IPS-20b (cell line): Measurements from ENCODE around the gene LRR1.
"Not testable (repeated sequence)": the region's sequence is repeated elsewhere in the genome, so short reads cannot be mapped to it uniquely, and the experiment has no call there.

ENCODE experiments used
- H3K27ac ChIP-seq: one replicate; pipeline ENCODE4 v1.5.1; 2013; ENCODE audit warnings: low read length
- H3K27me3 ChIP-seq: 2 replicates; pipeline ENCODE4 v1.6.1; 2013; ENCODE audit warnings: mild to moderate bottlenecking, low read length, inconsistent platforms; ENCODE audit not compliant: insufficient read depth
- H3K36me3 ChIP-seq: 2 replicates; pipeline ENCODE4 v1.6.1; 2013; ENCODE audit warnings: low read depth, mild to moderate bottlenecking, inconsistent platforms, low read length, moderate library complexity; ENCODE audit not compliant: insufficient read depth
- H3K4me1 ChIP-seq: 2 replicates; pipeline ENCODE4 v1.6.1; 2013; ENCODE audit warnings: mild to moderate bottlenecking, control low read depth, inconsistent platforms, low read length, moderate library complexity; ENCODE audit not compliant: insufficient read depth
- H3K4me3 ChIP-seq: 2 replicates; pipeline ENCODE4 v1.5.1; 2013; ENCODE audit warnings: mild to moderate bottlenecking, low read length, inconsistent platforms
- H3K9ac ChIP-seq: 2 replicates; pipeline ENCODE4 v1.6.1; 2013; ENCODE audit warnings: low read depth, mild to moderate bottlenecking, inconsistent platforms, low read length, moderate library complexity
- H3K9me3 ChIP-seq: 2 replicates; pipeline ENCODE4 v1.6.1; 2013; ENCODE audit warnings: mild to moderate bottlenecking, low read depth, low read length, inconsistent platforms; ENCODE audit not compliant: insufficient read depth

LRR1 gene

DNA sequence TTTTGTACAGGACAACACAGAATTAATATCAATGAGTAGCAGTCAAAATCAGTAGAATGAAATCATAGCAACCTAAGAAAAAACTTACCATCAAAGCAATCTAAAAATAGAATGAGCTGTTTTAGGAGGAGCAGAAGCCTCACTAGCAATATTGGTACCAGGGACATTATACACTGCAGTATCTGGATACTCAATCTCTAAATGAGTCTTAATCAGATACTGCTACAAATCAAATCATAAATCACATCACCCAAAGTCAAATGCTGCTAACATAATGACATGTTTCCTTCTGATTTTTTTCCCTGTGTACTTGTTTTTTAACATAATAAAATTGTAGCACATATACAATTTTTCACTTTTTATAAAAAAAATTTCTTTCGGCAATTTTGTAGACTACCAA is 20.6 kb upstream of the LRR1 start:
- no peaks in the 10 kb centered on the region for H3K27me3 ChIP-seq
- H3K9ac ChIP-seq: no peak overlapping the region
- H3K36me3 ChIP-seq: peaks cover 49% of the 10 kb centered on the region
- H3K9me3 ChIP-seq: no peaks in the 10 kb centered on the region
- H3K4me3 ChIP-seq: no peak overlapping the region
- H3K4me1 ChIP-seq: 0 out of 2 replicates have a peak, but pooled peaks cover 2% of the 10 kb centered on the region
- no peak overlapping the region for H3K27ac ChIP-seq

DNA sequence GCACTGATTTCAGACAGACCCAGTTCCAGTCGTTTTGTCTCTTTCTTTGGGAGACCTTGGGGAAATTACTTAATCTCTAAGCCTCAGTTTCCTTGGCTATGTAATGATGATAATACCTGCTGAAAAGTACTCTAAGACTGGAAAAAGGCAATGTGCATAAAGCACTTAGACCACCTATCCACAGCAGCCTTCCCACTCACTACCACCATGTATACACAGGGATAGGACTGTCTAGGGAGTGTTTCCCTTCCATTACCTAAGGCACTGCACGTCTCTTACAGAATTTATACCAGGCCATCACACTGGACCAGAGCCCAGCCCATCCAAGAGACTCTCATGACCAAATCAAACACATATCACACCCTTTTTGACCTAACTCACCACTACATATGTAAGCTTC is 18.9 kb upstream of the LRR1 start:
- Histone ChIP-seq H3K27me3 (no peaks in the 10 kb centered on the region), H3K4me3 (no peak overlapping the region), H3K27ac (no peak overlapping the region), H3K36me3 (peaks cover 61% of the 10 kb centered on the region), H3K4me1 (0 out of 2 replicates have a peak, but pooled peaks cover 2% of the 10 kb centered on the region), H3K9me3 (no peaks in the 10 kb centered on the region), H3K9ac (no peak overlapping the region)

DNA sequence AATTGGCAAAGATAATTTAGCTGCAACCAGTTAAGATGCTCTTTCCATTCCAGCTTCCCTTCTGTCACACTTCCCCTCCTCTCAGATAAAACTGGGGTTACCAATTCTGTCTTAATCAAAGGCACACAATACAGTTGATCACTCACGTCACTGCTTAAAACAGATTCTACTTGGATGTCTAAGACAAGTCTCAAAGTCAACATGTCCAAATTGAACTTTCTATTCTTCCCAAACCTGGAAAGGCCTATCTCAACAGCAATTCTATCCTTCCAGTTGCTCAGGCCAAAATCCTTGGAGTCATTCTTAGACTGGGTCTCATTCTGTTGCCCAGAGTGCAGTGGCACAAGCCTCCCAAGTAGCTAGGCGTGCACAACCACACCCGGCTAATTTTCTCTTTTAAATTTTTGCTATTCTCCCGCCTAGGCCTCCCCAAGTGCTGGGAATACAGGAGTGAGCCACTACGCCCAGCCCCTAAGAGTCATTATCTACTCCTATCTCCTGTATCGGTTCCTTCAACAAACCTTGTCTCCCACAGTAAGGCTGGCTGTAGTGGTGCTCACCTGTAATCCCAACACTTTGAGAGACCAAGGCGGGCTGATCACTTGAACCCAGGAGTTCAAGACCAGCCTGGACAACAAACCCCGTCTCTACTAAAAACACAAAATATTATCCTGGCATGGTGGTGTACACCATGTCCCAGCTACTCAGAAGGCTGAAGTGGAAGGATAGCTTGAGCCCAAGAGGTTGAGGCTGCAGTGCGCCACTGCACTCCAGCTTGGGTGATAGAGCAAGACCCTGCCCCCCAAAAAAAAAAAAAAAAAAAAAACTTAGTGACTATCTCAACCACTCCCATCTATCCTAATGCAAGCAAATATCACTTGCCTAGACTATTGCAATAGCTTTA is 17.3 kb upstream of the LRR1 start:
- Histone ChIP-seq H3K4me3 (no peak overlapping the region), H3K36me3 (peaks cover 66% of the 10 kb centered on the region), H3K9me3 (no peaks in the 10 kb centered on the region), H3K27ac (peak overlapping the region; percentile 11), H3K27me3 (no peaks in the 10 kb centered on the region), H3K9ac (peak overlapping the region; percentile 97; the same call in 1 of the 2 replicates), H3K4me1 (0 out of 2 replicates have a peak, but pooled peaks cover 2% of the 10 kb centered on the region)

DNA sequence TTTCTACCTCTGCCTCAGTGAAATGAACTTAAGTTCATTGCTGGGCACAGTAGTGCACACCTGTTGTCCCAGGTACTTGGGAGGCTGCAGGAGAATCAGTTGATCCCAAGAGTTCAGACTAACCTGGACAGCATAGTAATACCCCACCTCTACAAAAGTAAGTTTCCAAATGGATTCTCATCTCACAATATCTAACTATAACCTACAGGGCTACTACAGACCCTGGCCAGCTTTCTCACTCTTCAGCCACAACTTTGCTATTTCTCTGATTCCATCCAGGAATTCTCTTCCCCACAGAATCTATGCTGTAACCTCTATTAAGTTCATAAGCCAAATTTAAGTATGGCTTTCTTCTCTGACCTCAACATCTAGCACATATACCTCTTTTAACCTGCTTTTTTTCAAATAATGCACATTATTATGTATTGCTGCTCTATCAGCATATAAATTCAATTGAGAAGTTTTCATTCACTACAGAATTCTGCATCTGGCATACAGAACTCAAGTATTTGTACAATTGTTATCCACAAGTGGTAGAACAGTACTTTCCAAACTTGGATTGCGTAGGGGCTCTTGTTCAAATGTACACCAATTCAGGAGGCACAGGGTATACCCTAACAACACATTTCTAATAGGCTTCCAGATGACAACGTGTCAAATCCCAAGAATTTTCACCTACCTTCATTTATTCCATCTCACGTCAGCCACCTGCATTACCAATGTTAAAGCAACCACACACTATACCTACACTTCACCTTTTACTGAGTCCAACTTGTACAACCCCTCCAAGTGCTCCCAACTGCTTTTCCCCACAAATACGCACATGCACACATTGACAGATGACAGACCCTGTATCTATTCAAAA is 16.4 kb upstream of the LRR1 start:
- Histone ChIP-seq H3K4me1 (0 out of 2 replicates have a peak, but pooled peaks cover 2% of the 10 kb centered on the region), H3K9ac (peak overlapping the region; percentile 97; the same call in 1 of the 2 replicates), H3K9me3 (no peaks in the 10 kb centered on the region), H3K4me3 (peak overlapping the region; percentile 88; the same call in 1 of the 2 replicates), H3K36me3 (peaks cover 58% of the 10 kb centered on the region), H3K27ac (no peak overlapping the region), H3K27me3 (no peaks in the 10 kb centered on the region)

DNA sequence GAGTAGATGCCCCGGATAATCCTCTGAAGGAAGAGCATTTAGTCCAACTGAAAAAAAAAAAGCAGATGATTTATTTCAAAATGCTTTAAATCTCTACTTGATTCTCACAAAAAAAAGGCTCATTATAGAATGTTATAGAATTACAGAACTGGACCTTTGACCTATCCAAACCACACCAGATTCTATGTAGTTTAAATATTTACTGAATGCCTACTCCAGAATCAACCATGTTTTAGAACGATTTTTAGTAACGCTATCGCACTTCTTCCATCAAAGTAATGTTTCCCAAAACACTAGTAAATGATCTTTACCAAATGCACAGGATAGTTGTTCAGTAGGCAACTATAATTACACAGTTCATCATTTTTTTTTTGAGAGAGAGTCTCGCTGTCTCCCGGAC is 15.1 kb upstream of the LRR1 start:
- H3K9me3 ChIP-seq: no peaks in the 10 kb centered on the region
- H3K27me3 ChIP-seq: no peaks in the 10 kb centered on the region
- H3K27ac ChIP-seq: no peak overlapping the region
- H3K4me1 ChIP-seq: 0 out of 2 replicates have a peak, but pooled peaks cover 2% of the 10 kb centered on the region
- peak overlapping the region; percentile 97; the same call in 1 of the 2 replicates for H3K9ac ChIP-seq
- peaks cover 49% of the 10 kb centered on the region for H3K36me3 ChIP-seq
- peak overlapping the region; percentile 88 for H3K4me3 ChIP-seq

DNA sequence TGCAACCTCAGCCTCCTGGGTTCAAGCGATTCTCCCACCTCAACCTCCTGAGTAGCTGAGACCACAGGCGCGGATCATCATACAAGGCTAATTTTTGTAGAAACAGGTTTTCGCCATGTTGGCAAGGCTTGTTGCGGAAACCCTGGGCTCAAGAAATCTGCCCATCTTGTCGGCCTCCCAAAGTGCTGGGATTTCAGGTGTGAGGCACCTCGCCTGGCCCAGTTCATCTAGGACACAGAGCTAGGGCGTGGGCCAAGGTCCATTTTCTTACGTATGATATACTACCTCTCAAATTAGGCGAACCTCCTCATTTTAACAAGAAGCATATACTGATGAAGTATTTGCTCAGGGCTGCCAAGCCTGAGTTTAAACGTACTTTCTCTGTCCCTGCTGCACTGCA is 14.7 kb upstream of the LRR1 start:
- H3K36me3 ChIP-seq: peaks cover 49% of the 10 kb centered on the region
- no peak overlapping the region for H3K27ac ChIP-seq
- H3K4me3 ChIP-seq: peak overlapping the region; percentile 88

DNA sequence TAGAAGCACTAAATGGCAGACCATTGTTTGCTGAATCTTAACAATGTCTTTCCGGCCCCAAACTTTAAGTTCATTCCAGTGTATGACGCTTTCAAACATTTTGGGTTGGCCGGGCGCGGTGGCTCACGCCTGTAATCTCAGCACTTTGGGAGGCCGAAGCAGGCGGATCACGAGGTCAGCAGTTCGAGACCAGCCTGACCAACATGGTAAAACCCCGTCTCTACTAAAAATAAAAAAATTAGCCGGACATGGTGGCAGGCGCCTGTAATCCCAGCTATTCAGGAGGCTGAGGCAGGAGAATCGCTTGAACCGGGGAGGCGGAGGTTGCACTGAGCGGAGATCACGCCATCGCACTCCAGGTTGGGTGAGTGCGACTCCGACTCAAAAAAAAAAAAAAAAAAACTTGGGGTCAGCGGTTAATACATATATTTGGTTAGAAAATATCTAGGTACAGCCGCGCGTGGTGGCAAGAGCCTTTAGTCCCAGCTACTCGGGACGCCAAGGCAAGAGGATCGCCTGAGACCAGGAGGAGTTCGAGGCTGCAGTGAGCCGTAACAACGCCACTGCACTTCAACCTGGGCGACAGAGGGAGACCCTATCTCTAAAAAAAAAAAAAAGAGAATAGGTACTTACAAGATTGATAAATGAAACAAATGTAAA is 13.6 kb upstream of the LRR1 start:
- H3K4me1 ChIP-seq, H3K27me3 ChIP-seq, H3K9me3 ChIP-seq: not testable (repeated sequence)
- peak overlapping the region; percentile 97 for H3K9ac ChIP-seq
- H3K27ac ChIP-seq: peak overlapping the region; percentile 97
- peaks cover 45% of the 10 kb centered on the region for H3K36me3 ChIP-seq
- H3K4me3 ChIP-seq: peak overlapping the region; percentile 88

More for the DNA sequence above, 14.7 kb upstream of the LRR1 start:
- Histone ChIP-seq H3K9ac (peak overlapping the region; percentile 97; the same call in 1 of the 2 replicates), H3K9me3 (no peaks in the 10 kb centered on the region), H3K27me3 (no peaks in the 10 kb centered on the region), H3K4me1 (0 out of 2 replicates have a peak, but pooled peaks cover 2% of the 10 kb centered on the region)

DNA sequence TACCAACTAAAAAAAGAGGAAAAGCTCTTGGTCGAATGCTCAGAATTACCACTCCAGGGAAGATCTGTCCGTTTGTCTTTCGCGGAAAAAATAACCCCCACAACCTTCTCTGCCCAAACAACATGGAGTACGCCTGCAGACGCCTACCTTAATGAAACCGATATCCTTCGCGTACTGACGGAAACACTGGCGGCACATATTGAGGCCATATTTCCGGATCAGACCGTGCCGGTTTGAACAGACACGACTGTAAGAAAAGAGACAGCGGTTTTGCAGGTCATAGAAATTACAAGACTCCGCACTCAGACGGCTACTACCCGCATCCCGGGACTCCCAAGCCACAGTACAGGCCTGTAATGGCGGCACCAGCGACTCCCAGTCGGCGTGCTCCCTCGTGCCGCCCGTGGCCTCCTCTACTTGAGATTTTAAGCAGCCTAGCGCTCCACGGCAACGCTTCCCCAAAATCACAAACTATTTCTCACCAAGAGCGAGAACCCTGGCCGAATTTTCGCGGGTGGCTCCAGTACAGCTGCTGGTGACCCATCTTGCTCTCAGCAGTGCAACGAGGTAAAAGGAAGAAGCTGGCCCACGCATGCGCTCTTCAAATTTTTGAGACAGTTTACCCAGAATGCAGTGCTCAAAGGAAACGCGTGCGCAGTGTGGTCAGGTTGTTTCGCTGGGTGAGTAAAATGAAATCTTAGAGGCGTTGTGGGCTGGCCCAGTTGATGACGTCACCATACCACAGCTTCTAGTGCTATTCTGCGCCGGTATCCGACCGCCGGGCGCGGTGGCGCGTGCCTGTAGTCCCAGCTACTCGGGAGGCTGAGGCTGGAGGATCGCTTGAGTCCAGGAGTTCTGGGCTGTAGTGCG is 12.7 kb upstream of the LRR1 start, which contains the start of gene RPS29:
Gene RPS29 (minus strand): TSS at position 578 of the 870 bp plus-strand sequence. CDS start 34 bp downstream, at position 544.
- no peaks in the 10 kb centered on the region for H3K27me3 ChIP-seq
- H3K36me3 ChIP-seq: peaks cover 43% of the 10 kb centered on the region
- H3K4me1 ChIP-seq: 0 out of 2 replicates have a peak, but pooled peaks cover 2% of the 10 kb centered on the region
- H3K27ac ChIP-seq: peak within 1 kb of the TSS; percentile 97
- no peaks in the 10 kb centered on the region for H3K9me3 ChIP-seq
- H3K9ac ChIP-seq: peak within 1 kb of the TSS; percentile 97
- H3K4me3 ChIP-seq: peak within 1 kb of the TSS; percentile 88

DNA sequence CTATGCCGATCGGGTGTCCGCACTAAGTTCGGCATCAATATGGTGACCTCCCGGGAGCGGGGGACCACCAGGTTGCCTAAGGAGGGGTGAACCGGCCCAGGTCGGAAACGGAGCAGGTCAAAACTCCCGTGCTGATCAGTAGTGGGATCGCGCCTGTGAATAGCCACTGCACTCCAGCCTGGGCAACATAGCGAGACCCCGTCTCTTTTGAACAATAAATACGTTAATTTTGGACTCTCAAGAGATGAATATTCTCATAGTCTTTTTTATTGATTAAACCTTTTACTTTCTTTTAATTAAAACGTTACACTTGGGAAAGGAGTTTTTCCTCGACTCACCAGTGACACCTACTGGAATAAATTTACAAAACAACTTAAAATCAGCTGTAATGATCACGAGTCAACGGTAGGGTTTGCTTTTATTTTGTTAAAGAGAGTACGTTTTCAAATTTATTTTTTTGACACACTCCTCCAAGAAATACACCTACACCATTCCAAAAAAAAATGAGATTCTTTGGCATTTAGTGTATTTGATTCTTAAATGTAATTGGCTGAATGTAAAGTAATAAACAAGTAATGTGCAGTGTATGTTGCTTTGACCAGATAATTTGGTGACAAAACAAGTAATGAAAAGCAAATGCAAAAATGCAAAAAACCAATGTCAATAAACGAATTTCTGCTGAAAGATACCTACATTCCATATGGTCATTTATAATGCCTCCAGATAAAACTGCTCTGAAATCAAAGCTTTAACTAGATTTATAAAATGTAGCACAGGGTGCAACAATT is 11.9 kb upstream of the LRR1 start:
- H3K27ac ChIP-seq: no peak overlapping the region
- 0 out of 2 replicates have a peak, but pooled peaks cover 2% of the 10 kb centered on the region for H3K4me1 ChIP-seq
- H3K9me3 ChIP-seq: no peaks in the 10 kb centered on the region
- H3K36me3 ChIP-seq: peaks cover 43% of the 10 kb centered on the region
- H3K4me3 ChIP-seq: peak overlapping the region; percentile 88
- no peak overlapping the region for H3K9ac ChIP-seq
- no peaks in the 10 kb centered on the region for H3K27me3 ChIP-seq

DNA sequence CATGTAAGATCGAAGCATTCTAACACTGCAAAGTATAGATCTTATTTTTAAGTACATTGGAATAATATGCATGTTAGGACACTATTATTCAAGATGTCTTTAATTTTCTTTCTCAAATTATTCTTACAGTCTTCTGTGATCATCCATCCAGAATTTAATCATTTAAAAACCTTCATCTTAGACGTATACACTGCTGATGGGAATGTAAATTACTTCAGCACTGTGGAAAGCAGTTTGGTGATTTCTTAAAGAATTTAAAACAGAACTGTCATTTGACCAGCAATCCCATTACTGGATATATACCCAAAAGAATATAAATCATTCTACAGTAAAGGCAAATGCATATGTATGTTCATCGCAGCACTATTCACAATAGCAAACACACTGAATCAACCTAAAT is 9.4 kb upstream of the LRR1 start:
- Histone ChIP-seq H3K4me3 (no peak overlapping the region), H3K4me1 (no peaks in the 10 kb centered on the region), H3K36me3 (peaks cover 17% of the 10 kb centered on the region), H3K27me3 (no peaks in the 10 kb centered on the region), H3K27ac (no peak overlapping the region), H3K9me3 (no peaks in the 10 kb centered on the region), H3K9ac (no peak overlapping the region)
